RWPE2 (cell line): ENCODE data around the gene KIAA1755.
A peak's percentile ranks its signal among the peaks of the same experiment; 100 is the strongest.
"Not testable (repeated sequence)": the region's sequence is repeated elsewhere in the genome, so short reads cannot be mapped to it uniquely, and the experiment has no call there.

Source experiments
- ATAC-seq: fragments of 200-7000 bp; cut with Tn5 transposase; 3 replicates; pipeline ENCODE4 v1.9.1; 2021; ENCODE audit warnings: low read depth
- DNase-seq: peaks from one replicate; pipeline ENCODE4 v3.0.0-alpha.2; 2020; ENCODE audit warnings: low spot score
- H3K27ac ChIP-seq: fragments of 450-650 bp; 2 replicates; pipeline ENCODE4 v1.5.1; 2017; ENCODE audit warnings: mild to moderate bottlenecking; ENCODE audit not compliant: poor library complexity, severe bottlenecking
- H3K27me3 ChIP-seq: fragments of 250-450 bp; sonication (Bioruptor Pico); 2 replicates; pipeline ENCODE4 v1.5.1; 2021; ENCODE audit warnings: mild to moderate bottlenecking, moderate library complexity; ENCODE audit not compliant: insufficient read depth, poor library complexity, severe bottlenecking
- H3K36me3 ChIP-seq: fragments of 250-450 bp; sonication (Bioruptor Pico); 2 replicates; pipeline ENCODE4 v1.5.1; 2020; ENCODE audit warnings: low read depth, mild to moderate bottlenecking, moderate library complexity
- H3K4me1 ChIP-seq: fragments of 250-450 bp; sonication (Bioruptor Pico); 2 replicates; pipeline ENCODE4 v1.5.1; 2021; ENCODE audit warnings: mild to moderate bottlenecking, moderate library complexity; ENCODE audit not compliant: insufficient read depth, poor library complexity, severe bottlenecking
- H3K4me3 ChIP-seq: fragments of 250-450 bp; sonication (Bioruptor Pico); 2 replicates; pipeline ENCODE4 v1.5.1; 2021; ENCODE audit warnings: mild to moderate bottlenecking, moderate library complexity; ENCODE audit not compliant: severe bottlenecking
- H3K9me3 ChIP-seq: fragments of 250-450 bp; sonication (Bioruptor Pico); 2 replicates; pipeline ENCODE4 v1.5.1; 2021; ENCODE audit warnings: mild to moderate bottlenecking, moderate library complexity; ENCODE audit not compliant: severe bottlenecking
- TF ChIP-seq, protein P1 (sequence below): fragments of 450-650 bp; IDR thresholded peaks from one replicate; pipeline ENCODE4 v1.5.1; 2017; ENCODE audit warnings: mild to moderate bottlenecking, moderate library complexity; ENCODE audit not compliant: poor library complexity, severe bottlenecking

Gene KIAA1755

DNA sequence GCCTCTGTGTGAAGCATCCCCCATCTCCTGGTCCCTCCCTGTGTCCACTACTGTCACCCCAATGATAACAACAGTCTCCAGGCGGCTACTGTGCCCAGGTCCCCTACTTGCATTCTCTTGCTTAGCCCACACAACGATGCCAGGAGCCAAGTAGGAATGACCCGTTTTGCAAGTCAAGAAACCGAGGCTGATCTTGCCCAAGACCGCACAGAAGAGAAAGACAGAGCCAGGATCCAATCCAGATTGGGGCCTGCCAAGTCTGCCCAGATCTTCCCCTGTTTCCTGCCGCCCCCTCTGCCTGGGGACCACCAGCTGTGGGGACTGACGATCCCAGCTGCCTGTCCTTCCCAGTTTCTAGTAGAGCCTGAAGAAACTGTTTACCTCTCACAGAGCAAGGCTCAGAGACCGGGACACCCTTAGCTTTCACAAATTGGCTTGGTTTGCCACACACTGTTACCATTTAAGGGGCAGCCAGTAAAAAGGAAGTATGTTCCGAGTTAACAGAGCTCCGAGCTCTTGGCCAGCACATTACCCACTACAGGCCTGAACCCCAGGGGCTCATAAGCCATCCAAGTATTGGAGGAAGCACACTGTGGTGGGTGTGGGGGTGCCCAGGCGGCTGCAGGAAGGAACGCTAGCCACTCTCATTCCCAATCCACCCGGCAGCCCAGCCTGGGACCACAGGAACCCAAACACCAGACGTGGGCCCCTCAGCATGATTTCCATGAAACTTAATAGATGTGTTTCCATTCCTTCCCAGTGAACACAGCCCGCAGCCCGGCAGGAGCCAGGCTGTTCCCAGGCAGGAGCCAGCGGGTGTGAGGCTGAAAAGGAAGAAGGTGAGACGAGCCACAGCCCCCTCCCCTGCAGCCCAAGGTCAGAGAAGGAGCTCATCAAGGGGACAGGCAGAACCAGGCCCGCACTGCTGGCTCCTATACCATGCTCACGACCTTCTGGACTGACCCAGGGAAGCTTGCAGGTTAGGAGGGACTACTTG, 7.9 kb downstream of the KIAA1755 start:
- Histone ChIP-seq H3K27ac (no peak overlapping the region), H3K9me3 (no peaks in the 10 kb centered on the region), H3K27me3 (no peaks in the 10 kb centered on the region), H3K4me1 (no peaks in the 10 kb centered on the region), H3K4me3 (no peak overlapping the region), H3K36me3 (no peaks in the 10 kb centered on the region)
- TF ChIP-seq, protein P1, sequence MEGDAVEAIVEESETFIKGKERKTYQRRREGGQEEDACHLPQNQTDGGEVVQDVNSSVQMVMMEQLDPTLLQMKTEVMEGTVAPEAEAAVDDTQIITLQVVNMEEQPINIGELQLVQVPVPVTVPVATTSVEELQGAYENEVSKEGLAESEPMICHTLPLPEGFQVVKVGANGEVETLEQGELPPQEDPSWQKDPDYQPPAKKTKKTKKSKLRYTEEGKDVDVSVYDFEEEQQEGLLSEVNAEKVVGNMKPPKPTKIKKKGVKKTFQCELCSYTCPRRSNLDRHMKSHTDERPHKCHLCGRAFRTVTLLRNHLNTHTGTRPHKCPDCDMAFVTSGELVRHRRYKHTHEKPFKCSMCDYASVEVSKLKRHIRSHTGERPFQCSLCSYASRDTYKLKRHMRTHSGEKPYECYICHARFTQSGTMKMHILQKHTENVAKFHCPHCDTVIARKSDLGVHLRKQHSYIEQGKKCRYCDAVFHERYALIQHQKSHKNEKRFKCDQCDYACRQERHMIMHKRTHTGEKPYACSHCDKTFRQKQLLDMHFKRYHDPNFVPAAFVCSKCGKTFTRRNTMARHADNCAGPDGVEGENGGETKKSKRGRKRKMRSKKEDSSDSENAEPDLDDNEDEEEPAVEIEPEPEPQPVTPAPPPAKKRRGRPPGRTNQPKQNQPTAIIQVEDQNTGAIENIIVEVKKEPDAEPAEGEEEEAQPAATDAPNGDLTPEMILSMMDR: no peak
- ATAC-seq: no peak; the same call in 2 of the 3 replicates
- peak; percentile 75 for DNase-seq

DNA sequence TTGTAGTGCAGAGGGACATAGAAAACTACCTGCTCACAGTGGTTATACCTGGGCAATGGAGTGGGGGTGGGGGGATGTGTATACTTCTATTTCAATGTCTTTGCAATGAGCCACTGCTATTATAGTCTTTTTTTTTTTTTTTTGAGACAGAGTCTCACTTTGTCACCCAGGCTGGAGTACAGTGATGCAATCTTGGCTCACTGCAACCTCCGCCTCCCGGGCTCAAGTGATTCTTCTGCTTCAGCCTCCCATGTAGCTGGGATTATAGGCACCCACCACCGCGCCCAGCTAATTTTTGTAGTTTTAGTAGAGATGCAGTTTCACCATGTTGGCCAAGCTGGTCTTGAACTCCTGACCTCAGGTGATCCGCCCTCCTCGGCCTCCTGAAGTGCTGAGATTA, 9.1 kb downstream of the KIAA1755 start:
- not testable (repeated sequence) for H3K4me3 ChIP-seq, H3K36me3 ChIP-seq, H3K27ac ChIP-seq, H3K27me3 ChIP-seq, ATAC-seq, H3K4me1 ChIP-seq, H3K9me3 ChIP-seq
- DNase-seq: peak; percentile 59

DNA sequence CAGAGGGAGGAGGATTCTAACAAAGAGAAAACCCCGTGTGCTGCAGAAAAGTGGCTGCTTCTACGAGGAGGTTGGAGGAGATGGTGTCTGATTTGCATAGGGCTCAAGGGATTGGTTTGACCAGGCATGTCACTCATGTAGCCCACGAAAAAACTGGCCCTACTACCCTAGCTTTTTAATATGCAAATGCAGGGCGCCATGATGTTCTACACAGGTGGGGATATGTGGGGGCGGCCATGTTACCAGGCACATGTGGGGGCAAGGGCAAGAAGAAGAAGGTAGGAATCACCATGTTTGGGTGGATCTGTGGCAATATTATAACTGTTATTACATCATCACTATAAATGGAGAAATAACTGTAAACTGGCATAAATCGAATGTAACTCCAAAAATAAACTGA, 9.9 kb downstream of the KIAA1755 start:
- TF ChIP-seq, protein P1: no peak
- DNase-seq (no peak), ATAC-seq (no peak)
- Histone ChIP-seq H3K36me3 (no peaks in the 10 kb centered on the region), H3K4me1 (no peaks in the 10 kb centered on the region), H3K27me3 (no peaks in the 10 kb centered on the region), H3K27ac (no peak overlapping the region), H3K9me3 (no peaks in the 10 kb centered on the region), H3K4me3 (no peak overlapping the region)

DNA sequence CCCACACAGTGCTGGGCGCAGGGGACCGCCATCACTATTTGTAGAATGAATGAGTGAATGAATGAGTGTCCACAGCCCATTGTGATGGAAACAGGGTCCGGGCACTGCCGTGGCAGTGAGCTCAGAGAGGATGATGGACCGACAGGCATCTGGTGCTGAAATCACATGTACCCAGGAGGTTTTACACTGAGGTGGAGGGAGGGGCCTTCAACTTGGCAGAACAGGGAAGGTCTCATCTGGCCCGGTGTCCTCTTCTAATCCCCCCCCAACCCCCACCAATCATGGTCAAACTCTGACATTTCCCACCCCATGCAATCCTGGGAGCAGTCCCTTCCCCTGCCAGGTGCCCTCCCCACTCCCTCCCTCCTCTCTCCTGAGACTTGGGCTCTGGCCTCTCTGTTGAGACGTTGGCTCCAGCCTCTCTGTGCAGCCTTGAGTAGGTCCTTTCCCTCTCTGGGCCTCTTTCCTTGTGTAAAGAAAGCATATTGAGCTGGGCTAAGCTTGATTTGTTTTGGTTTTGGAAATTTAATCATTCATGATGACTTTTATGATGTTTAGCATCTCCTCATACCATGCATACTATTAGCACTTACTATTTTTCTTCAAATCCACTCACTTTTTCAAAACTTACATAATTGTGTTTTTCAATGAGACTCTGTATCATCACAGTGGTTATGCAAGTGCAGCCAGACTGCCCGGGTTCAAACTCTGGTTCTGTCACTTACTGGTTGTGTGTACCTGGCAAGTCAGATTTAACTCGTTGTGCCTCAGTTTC, 10.8 kb downstream of the KIAA1755 start:
- Histone ChIP-seq H3K4me1 (no peaks in the 10 kb centered on the region), H3K9me3 (no peaks in the 10 kb centered on the region), H3K4me3 (no peak overlapping the region), H3K36me3 (no peaks in the 10 kb centered on the region), H3K27ac (no peak overlapping the region), H3K27me3 (no peaks in the 10 kb centered on the region)
- TF ChIP-seq, protein P1: no peak
- ATAC-seq: no peak
- peak; percentile 69 for DNase-seq

DNA sequence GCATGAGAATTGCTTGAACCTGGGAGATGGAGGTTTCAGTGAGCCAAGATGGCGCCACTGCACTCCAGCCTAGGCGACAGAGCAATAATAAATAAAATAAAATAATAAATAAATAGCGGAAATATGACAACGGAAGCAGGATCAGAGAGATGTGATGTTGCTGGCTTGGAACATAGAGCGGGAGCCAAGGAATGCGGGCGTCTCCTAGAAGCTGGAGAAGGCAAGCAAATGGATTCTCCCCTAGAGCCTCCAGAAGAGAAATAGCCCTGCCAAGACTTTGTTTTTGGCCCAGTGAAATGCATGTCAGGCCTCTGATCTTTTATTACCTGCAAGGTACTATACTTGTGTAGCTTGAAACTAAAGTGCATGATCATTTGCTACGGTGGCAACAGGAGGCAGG, 12.4 kb downstream of the KIAA1755 start:
- Histone ChIP-seq H3K27ac (no peak overlapping the region), H3K4me1 (no peaks in the 10 kb centered on the region), H3K4me3 (no peak overlapping the region), H3K27me3 (no peaks in the 10 kb centered on the region), H3K36me3 (no peaks in the 10 kb centered on the region), H3K9me3 (no peaks in the 10 kb centered on the region)
- DNase-seq (peak; percentile 29), ATAC-seq (no peak)
- TF ChIP-seq, protein P1: no peak

DNA sequence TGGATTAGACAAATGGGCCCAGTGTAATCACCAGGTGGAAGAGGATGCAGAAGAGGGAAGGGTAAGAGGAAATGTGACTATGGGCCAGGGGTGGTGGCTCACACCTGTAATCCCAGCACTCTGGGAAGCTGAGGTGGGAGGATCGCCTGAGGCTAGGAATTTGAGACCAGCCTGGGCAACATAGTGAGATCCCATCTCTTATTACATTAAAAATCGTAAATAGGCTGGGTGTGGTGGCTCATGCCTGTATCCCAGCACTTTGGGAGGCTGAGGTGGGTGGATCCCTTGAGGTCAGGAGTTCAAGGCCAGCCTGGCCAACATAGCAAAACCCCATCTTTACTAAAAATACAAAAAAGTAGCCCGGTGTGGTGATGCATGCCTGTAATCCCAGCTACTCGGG, 12.8 kb downstream of the KIAA1755 start:
- not testable (repeated sequence) for H3K4me1 ChIP-seq, H3K36me3 ChIP-seq, H3K27ac ChIP-seq, H3K4me3 ChIP-seq, ATAC-seq, H3K9me3 ChIP-seq, H3K27me3 ChIP-seq
- peak; percentile 49 for DNase-seq
